Measurements from ENCODE around the gene MYO1D.

GRCh38 chr17:32549559-32549958 lies 327.4 kb downstream of the MYO1D start:
- TF ChIP-seq CTCF (conservative IDR thresholded peaks at IDR 0.05; ENCODE audit: low read length), result no peak
- TF ChIP-seq EZH2phosphoT487 (IDR thresholded peaks at IDR 0.05; ENCODE audit: borderline replicate concordance, low read depth, low read length), result no peak
